ENCODE results near the gene MYBPHL.

MYBPHL gene

GRCh38 chr1:109263234-109263596 is 43.6 kb downstream of the MYBPHL start:
- no peak for DNase-seq

- DNase-seq = no peak
These were observed 44.4 kb downstream of the MYBPHL start for GRCh38 chr1:109262231-109263055.

GRCh38 chr1:109261578-109261977 is 45.2 kb downstream of the MYBPHL start:
- DNase-seq = no peak

- no peak for DNase-seq
These were observed 45.8 kb downstream of the MYBPHL start for GRCh38 chr1:109261006-109261405.

- no peak for DNase-seq
These were observed 46.9 kb downstream of the MYBPHL start for GRCh38 chr1:109259674-109260557.

GRCh38 chr1:109258481-109259466 is 48.0 kb downstream of the MYBPHL start:
- no peak for DNase-seq

- DNase-seq = no peak
These were observed 49.0 kb downstream of the MYBPHL start for GRCh38 chr1:109257682-109258421.

GRCh38 chr1:109256971-109257681 is 49.7 kb downstream of the MYBPHL start:
- no peak for DNase-seq

GRCh38 chr1:109256085-109256484 is 50.7 kb downstream of the MYBPHL start:
- no peak for DNase-seq

- DNase-seq = no peak
These were observed 51.1 kb downstream of the MYBPHL start for GRCh38 chr1:109255678-109256077.

GRCh38 chr1:109255097-109255651 is 51.6 kb downstream of the MYBPHL start:
- no peak for DNase-seq

GRCh38 chr1:109254621-109255096 is 52.2 kb downstream of the MYBPHL start:
- DNase-seq = no peak

GRCh38 chr1:109253803-109254620 is 52.8 kb downstream of the MYBPHL start:
- no peak for DNase-seq

- no peak for DNase-seq
These were observed 53.7 kb downstream of the MYBPHL start for GRCh38 chr1:109252893-109253802.

GRCh38 chr1:109252167-109252892 is 54.5 kb downstream of the MYBPHL start:
- DNase-seq = no peak

- no peak for DNase-seq
These were observed 55.3 kb downstream of the MYBPHL start for GRCh38 chr1:109251277-109252166.
